MM.1S (cell line): ENCODE results near the gene GIPC3.

Source experiments
- DNase-seq: peaks from one replicate; pipeline ENCODE4 v3.0.0-alpha.2; 2015
- H2AFZ ChIP-seq: fragments of 300-600 bp; sonication (generic); 2 replicates; pipeline ENCODE4 v1.6.0; 2016; ENCODE audit warnings: antibody characterized with exemption, low read length
- H3F3A ChIP-seq: fragments of 300-600 bp; sonication (generic); 2 replicates; pipeline ENCODE4 v1.6.1; 2016; ENCODE audit warnings: mild to moderate bottlenecking, antibody characterized with exemption, low read length, moderate library complexity, mixed read lengths; ENCODE audit not compliant: insufficient read depth
- H3K27ac ChIP-seq: fragments of 300-600 bp; sonication (generic); 2 replicates; pipeline ENCODE4 v1.5.1; 2016; ENCODE audit warnings: mild to moderate bottlenecking, low read length
- H3K27me3 ChIP-seq: fragments of 300-600 bp; sonication (generic); replicated peaks from 2 replicates; pipeline ENCODE4 v1.6.0; 2016; ENCODE audit warnings: low read length; ENCODE audit not compliant: insufficient read depth
- H3K36me3 ChIP-seq: fragments of 300-600 bp; sonication (generic); replicated peaks from 2 replicates; pipeline ENCODE4 v1.6.1; 2016; ENCODE audit warnings: mild to moderate bottlenecking, low read length, mixed read lengths; ENCODE audit not compliant: insufficient read depth
- H3K4me1 ChIP-seq: fragments of 300-600 bp; sonication (generic); 2 replicates; pipeline ENCODE4 v1.6.1; 2016; ENCODE audit warnings: low read length, mixed read lengths
- H3K4me2 ChIP-seq: fragments of 300-600 bp; sonication (generic); 2 replicates; pipeline ENCODE4 v1.6.0; 2016; ENCODE audit warnings: low read depth, low read length
- H3K4me3 ChIP-seq: fragments of 300-600 bp; sonication (generic); 2 replicates; pipeline ENCODE4 v1.5.1; 2016; ENCODE audit warnings: low read length, mixed read lengths
- H3K79me2 ChIP-seq: fragments of 300-600 bp; sonication (generic); 2 replicates; pipeline ENCODE4 v1.6.1; 2016; ENCODE audit warnings: mixed run types, low read length, mixed read lengths
- H3K9ac ChIP-seq: fragments of 300-600 bp; sonication (generic); 2 replicates; pipeline ENCODE4 v1.6.1; 2016; ENCODE audit warnings: low read length, mixed read lengths
- H3K9me2 ChIP-seq: fragments of 300-600 bp; sonication (generic); replicated peaks from 2 replicates; pipeline ENCODE4 v1.6.1; 2016; ENCODE audit warnings: mild to moderate bottlenecking, low read length, mixed read lengths; ENCODE audit not compliant: insufficient read depth
- H3K9me3 ChIP-seq: fragments of 300-600 bp; sonication (generic); replicated peaks from 2 replicates; pipeline ENCODE4 v1.6.1; 2016; ENCODE audit warnings: mild to moderate bottlenecking, low read length, mixed read lengths; ENCODE audit not compliant: insufficient read depth
- H4K20me1 ChIP-seq: fragments of 300-600 bp; sonication (generic); 2 replicates; pipeline ENCODE4 v1.6.1; 2016; ENCODE audit warnings: mild to moderate bottlenecking, low read length, moderate library complexity, mixed read lengths; ENCODE audit not compliant: insufficient read depth
- CTCF ChIP-seq: fragments of 300-600 bp; sonication (generic); IDR thresholded peaks from 2 replicates; pipeline ENCODE4 v1.5.1; 2016; ENCODE audit warnings: antibody characterized with exemption, low read length, mixed read lengths
- EZH2 ChIP-seq: fragments of 300-600 bp; sonication (generic); optimal IDR thresholded peaks from 2 replicates; pipeline ENCODE3; 2017; ENCODE audit warnings: low read depth, mild to moderate bottlenecking, antibody characterized with exemption, low read length, mixed read lengths
- EZH2phosphoT487 ChIP-seq: fragments of 300-600 bp; sonication (generic); IDR thresholded peaks from 2 replicates; pipeline ENCODE4 v1.6.1; 2018; ENCODE audit warnings: antibody characterized with exemption, low read length

The GIPC3 gene

GRCh38 chr19:3610745-3611717 lies 25.8 kb downstream of the GIPC3 start:
- no peaks in the 10 kb centered on the region for H3K9me2 ChIP-seq
- H3F3A ChIP-seq = peaks cover 6% of the 10 kb centered on the region; the same call in 1 of the 2 replicates
- TF ChIP-seq CTCF (no peak), EZH2 (no peak), EZH2phosphoT487 (no peak)
- H3K9ac ChIP-seq = no peak overlapping the region
- H3K27me3 ChIP-seq = no peaks in the 10 kb centered on the region
- no peak for DNase-seq
- no peaks in the 10 kb centered on the region for H3K79me2 ChIP-seq
- no peaks in the 10 kb centered on the region for H4K20me1 ChIP-seq
- H2AFZ ChIP-seq = no peak overlapping the region
- no peaks in the 10 kb centered on the region for H3K9me3 ChIP-seq
- H3K4me2 ChIP-seq = no peak overlapping the region
- H3K4me3 ChIP-seq = no peak overlapping the region
- H3K4me1 ChIP-seq = peaks cover 7% of the 10 kb centered on the region; the same call in 1 of the 2 replicates
- H3K27ac ChIP-seq = no peak overlapping the region
- H3K36me3 ChIP-seq = peaks cover 8% of the 10 kb centered on the region; the same call in 1 of the 2 replicates

- Histone ChIP-seq H3K27ac (no peak overlapping the region), H3K79me2 (no peaks in the 10 kb centered on the region), H4K20me1 (no peaks in the 10 kb centered on the region), H3K9me2 (no peaks in the 10 kb centered on the region), H3K4me3 (no peak overlapping the region), H3F3A (peaks cover 6% of the 10 kb centered on the region; the same call in 1 of the 2 replicates), H3K9ac (no peak overlapping the region), H2AFZ (no peak overlapping the region), H3K36me3 (peaks cover 8% of the 10 kb centered on the region; the same call in 1 of the 2 replicates), H3K4me1 (peaks cover 5% of the 10 kb centered on the region; the same call in 1 of the 2 replicates), H3K9me3 (no peaks in the 10 kb centered on the region), H3K27me3 (no peaks in the 10 kb centered on the region), H3K4me2 (no peak overlapping the region)
- TF ChIP-seq EZH2phosphoT487 (no peak), CTCF (no peak), EZH2 (no peak)
- DNase-seq = no peak
Observed at GRCh38 chr19:3611841-3612240, 26.6 kb downstream of the GIPC3 start.

- no peak overlapping the region for H3K4me2 ChIP-seq
- H3K27me3 ChIP-seq = no peaks in the 10 kb centered on the region
- H3K4me1 ChIP-seq = peaks cover 5% of the 10 kb centered on the region; the same call in 1 of the 2 replicates
- no peaks in the 10 kb centered on the region for H3K9me3 ChIP-seq
- H3K27ac ChIP-seq = no peak overlapping the region
- no peak overlapping the region for H3K9ac ChIP-seq
- H3F3A ChIP-seq = peaks cover 6% of the 10 kb centered on the region; the same call in 1 of the 2 replicates
- DNase-seq = no peak
- TF ChIP-seq CTCF (no peak), EZH2 (no peak), EZH2phosphoT487 (no peak)
- H3K9me2 ChIP-seq = no peaks in the 10 kb centered on the region
- H3K79me2 ChIP-seq = no peaks in the 10 kb centered on the region
- no peak overlapping the region for H2AFZ ChIP-seq
- H3K4me3 ChIP-seq = no peak overlapping the region
- peaks cover 8% of the 10 kb centered on the region; the same call in 1 of the 2 replicates for H3K36me3 ChIP-seq
- H4K20me1 ChIP-seq = no peaks in the 10 kb centered on the region
Observed at GRCh38 chr19:3612330-3612729, 27.1 kb downstream of the GIPC3 start.
